D721Med (cell line): ENCODE data around the gene WNT4.

Experiments
- DNase-seq: peaks from one replicate; pipeline ENCODE4 v3.0.0; 2011; ENCODE audit warnings: low spot score; ENCODE audit not compliant: insufficient read length
- FAIRE-seq: peaks from 2 replicates; lab custom pipeline; 2011; peaks lifted over from hg19 to GRCh38; lab: Jason Lieb, UNC
- TF ChIP-seq, protein P1 (sequence below): IDR thresholded peaks from 2 replicates; pipeline ENCODE4 v1.5.1; 2012; ENCODE audit warnings: mild to moderate bottlenecking, control low read depth; ENCODE audit not compliant: insufficient read depth; ENCODE audit errors: missing control alignments

Gene WNT4

DNA sequence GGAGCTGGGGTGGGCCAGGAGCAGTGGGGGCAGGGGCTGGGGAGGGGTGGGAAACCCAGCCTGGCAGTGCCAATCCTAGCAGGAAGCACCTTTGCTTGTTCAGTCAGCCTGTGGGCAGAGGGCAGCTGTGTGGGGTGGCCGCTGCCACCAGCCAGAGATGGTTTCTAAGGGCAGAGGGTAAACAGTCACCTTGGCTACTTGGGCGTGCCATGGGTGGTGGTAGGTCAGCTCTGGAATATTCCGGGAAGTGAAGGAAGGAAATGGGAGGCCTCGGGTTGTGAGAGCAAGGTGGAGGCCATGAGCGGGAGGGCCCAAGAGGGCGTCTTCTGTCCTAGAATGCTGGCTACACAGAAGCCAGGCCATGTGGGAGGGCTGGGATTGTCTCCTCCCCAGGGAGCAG, 20.7 kb upstream of the WNT4 start:
- FAIRE-seq (no peak), DNase-seq (no peak)
- TF ChIP-seq, protein P1, sequence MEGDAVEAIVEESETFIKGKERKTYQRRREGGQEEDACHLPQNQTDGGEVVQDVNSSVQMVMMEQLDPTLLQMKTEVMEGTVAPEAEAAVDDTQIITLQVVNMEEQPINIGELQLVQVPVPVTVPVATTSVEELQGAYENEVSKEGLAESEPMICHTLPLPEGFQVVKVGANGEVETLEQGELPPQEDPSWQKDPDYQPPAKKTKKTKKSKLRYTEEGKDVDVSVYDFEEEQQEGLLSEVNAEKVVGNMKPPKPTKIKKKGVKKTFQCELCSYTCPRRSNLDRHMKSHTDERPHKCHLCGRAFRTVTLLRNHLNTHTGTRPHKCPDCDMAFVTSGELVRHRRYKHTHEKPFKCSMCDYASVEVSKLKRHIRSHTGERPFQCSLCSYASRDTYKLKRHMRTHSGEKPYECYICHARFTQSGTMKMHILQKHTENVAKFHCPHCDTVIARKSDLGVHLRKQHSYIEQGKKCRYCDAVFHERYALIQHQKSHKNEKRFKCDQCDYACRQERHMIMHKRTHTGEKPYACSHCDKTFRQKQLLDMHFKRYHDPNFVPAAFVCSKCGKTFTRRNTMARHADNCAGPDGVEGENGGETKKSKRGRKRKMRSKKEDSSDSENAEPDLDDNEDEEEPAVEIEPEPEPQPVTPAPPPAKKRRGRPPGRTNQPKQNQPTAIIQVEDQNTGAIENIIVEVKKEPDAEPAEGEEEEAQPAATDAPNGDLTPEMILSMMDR, result no peak

DNA sequence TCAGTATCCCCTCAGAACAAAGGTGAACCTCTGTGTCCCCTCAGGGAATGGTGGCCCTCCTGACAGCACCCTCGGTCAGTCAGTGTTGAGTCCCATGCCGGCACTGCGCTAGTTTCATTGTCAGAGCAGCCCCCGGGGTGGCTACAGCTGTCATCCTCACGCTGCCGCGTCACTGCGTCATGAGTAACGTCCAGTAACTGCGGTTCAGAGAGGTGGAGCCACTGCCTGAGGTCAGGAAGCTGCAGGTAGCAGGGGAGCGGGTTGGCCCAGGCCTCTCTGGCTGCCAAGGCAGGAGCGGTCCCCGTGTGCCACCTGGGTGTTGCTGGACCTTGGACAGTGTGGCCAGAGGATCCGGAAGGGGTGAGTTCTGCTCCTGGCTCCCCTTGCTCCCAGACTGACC, 20.2 kb upstream of the WNT4 start:
- DNase-seq, result no peak
- TF ChIP-seq, protein P1, result no peak
- FAIRE-seq, result no peak

DNA sequence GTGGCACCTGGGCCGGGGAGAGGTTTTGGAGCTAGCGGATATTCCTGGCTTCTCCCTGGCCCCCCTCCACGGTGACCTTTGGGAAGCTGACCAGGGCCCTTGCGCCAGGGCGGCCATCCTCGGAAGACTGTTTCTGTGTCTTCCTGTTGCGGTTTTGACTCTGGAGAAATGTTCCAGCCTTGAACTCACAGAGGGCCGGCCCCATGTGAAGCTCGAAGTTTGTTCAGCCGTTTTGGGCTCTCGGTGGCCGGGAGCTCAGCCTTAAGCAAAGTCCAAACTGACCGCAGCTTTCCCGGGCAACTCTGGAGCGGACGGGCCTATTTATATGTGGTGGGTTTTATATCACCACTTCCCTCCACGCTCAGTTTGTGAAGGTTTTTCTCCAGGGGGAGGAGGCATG, 17.0 kb upstream of the WNT4 start:
- DNase-seq (no peak), FAIRE-seq (no peak)
- TF ChIP-seq, protein P1, result no peak

DNA sequence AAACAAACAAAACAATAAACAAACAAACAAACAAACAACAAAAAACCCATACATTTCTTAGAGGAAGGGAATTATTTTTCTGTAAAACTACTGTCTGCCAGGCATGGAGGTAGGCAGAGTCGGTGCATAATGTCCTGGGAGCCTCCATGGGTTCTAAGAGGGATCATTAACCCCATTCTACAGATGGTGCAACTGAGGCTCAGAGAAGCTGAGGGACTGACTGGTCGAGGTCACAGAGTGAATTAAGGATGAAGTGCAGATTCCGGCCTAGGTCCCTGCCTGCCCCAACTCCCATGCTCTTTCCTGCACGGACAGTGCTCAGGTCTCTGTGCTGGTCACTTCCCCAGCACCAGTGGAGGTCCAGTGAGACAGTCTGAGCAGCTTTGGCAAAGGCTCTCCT, 15.8 kb upstream of the WNT4 start:
- DNase-seq, result no peak
- no peak for FAIRE-seq
- TF ChIP-seq, protein P1, result no peak

DNA sequence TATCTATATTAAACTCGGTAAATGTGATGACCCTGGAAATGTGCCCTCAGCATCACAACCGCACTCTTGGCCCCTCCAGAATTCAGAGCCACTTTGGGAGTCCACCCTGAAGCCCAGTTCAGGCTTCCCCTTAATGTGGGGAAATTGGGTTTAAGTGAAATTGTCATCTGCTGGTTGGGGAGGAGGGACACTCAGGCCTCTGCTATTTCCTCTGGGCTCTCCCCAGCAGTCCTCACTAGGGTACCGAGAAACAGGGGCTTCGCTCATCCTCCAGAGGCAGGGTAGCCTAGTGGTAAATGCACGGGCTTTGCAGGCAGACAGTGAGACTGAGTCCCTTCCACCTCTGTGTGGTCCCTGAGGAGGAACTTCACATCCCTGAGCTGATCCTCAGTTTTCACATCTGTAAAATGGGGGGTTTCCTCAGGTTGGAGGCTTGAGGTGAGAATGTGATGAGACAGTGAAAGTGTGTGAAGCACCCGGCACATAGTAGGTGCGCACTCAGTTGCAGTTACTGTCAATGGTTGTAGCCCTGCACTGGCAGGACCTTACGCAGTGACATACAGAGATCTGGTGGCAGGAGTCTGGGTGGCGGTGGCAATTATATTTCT, 14.6 kb upstream of the WNT4 start:
- DNase-seq (no peak), FAIRE-seq (no peak)
- TF ChIP-seq, protein P1, result no peak

DNA sequence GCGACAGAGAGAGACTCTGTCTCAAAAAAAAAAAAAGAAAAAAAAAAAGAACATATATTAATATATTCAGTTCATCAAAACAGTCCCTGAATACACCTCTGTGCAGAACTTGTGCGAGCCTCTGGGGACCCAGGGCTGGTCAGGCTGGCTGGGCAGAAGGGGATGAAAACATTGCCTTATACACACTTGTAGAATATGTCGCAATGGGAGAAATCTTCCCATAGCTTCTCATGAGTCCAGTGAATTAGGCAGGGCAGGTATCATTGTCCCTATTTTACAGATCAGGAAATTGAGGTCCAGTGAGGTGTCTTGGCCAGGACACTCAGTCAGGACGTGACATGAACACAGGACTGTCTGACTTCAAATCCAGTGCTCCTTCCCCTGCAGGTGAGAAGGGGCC, 12.6 kb upstream of the WNT4 start:
- FAIRE-seq, result no peak
- no peak for DNase-seq
- TF ChIP-seq, protein P1, result no peak

DNA sequence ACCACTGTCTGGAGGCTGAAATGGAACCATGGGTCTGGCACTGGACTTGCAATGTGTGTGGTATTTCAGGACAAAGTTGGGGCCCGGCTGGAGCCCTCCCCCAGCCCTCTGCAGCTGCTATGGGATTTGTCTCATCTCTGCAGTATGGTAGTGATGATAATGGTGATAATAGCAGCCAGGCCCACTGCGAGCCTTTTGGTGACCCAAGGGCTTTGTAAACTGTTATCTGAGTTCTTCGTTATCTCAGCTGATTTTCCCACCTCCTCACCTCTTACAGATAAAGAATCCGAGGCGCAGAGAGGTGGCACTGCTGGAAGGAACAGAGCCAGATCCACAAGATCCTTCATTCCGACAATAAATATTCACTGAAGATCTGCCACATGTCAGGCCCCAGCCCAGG, 11.7 kb upstream of the WNT4 start:
- FAIRE-seq (no peak), DNase-seq (no peak)
- TF ChIP-seq, protein P1, result no peak
